Measurements from ENCODE around the gene TTC7B. TPM values are rescaled to one million over a fixed set of nuclear protein-coding genes. Genes with fewer than 3 reads are reported as not detected.

The TTC7B gene
- total and polyA plus RNA-seq, 2 of the 8 experiments (the other 6 are each of a cell fraction or from before 2014, with no cell fraction given), result 23.7 to 34.0 TPM

DNA sequence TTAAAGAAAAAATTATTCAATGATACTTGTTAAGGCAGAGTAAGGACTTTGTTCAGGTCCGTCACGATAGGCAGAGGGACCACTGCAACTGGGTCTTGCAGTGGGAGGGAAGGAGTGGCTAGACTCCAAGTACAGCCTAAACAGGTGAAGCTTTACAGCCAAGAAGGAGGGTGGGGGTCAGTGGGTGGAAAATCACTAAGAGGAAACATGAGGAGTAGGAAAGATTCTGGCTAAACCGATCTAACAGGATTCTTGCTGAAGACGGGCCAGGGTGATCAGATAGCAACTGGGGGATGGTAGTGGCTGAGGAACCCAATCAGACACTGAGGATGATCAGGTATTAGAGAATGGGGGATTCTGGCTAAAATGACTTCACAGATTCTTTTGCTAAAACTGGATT, 100.2 kb downstream of the TTC7B start:
- H2BK120ac ChIP-seq (replicated peaks; ENCODE audit: low read depth, low read length), result no peak overlapping the region
- H3K4me3 ChIP-seq (ENCODE audit: extremely low read depth in 1 of 4, insufficient read depth in 2 of 4, low read depth in 3 of 4, low read length in 4 of 4), result no peak overlapping the region
- no peak overlapping the region for H2AK5ac ChIP-seq (ENCODE audit: low read depth, low read length)
- no peak overlapping the region for H2BK12ac ChIP-seq (ENCODE audit: low read depth, low read length)
- H3K4me2 ChIP-seq (ENCODE audit: insufficient read depth in 1 of 2, low read depth in 2 of 2, low read length in 2 of 2), result 0 out of 4 replicates have a peak overlapping the region, but pooled peaks of 1 of the 2 experiments have one; percentile 19
- H3K23ac ChIP-seq (ENCODE audit: insufficient read length), result no peak overlapping the region
- H3K9ac ChIP-seq (replicated peaks in 1 of 4; ENCODE audit: extremely low read depth in 1 of 4, low read depth in 3 of 4, low read length in 3 of 4), result no peak overlapping the region
- FAIRE-seq, result no peak
- H2BK15ac ChIP-seq (ENCODE audit: low read length), result no peak overlapping the region
- H3K18ac ChIP-seq (ENCODE audit: extremely low read depth, low read length), result no peak overlapping the region
- DNase-seq (ENCODE audit: low read depth in 1 of 2, low spot score in 2 of 2), result peak in 1 of 2 experiments; percentile 43
- no peaks in the 10 kb centered on the region for H3K36me3 ChIP-seq (ENCODE audit: control insufficient read depth in 2 of 4, insufficient read depth in 4 of 4, low read length in 3 of 4)
- ChIA-PET CTCF (ENCODE audit: partially characterized antibody) (interaction anchor here (1.1 to 6.3 kb wide), 5 partner anchors 10 to 140 kb away, joined by 3 to 38 read pairs (median 10); no protein-coding TSS in a partner anchor), POLR2A (ENCODE audit: partially characterized antibody) (interaction anchor here (1.5 kb wide), 1 partner anchor 26 kb away, joined by 3 read pairs; no protein-coding TSS in a partner anchor)
- H4K91ac ChIP-seq (replicated peaks; ENCODE audit: insufficient read length, low read length), result no peak overlapping the region
- no peak overlapping the region for H3K14ac ChIP-seq (ENCODE audit: insufficient read length)
- H3K27me3 ChIP-seq (replicated peaks in 1 of 4; ENCODE audit: control insufficient read depth in 3 of 4, extremely low read depth in 1 of 4, insufficient read depth in 3 of 4, low read length in 3 of 4), result no peaks in the 10 kb centered on the region
- H3K4me1 ChIP-seq (replicated peaks in 1 of 4; ENCODE audit: control insufficient read depth in 3 of 4, insufficient read depth in 4 of 4, low read length in 3 of 4), result peaks cover 2 to 15% (median 7%) of the 10 kb centered on the region in 4 experiments; a peak in 6 of 7 replicates
- H3K9me3 ChIP-seq (ENCODE audit: insufficient read depth in 2 of 2, low read depth in 1 of 2, low read length in 1 of 2), result no peaks in the 10 kb centered on the region
- H3K4ac ChIP-seq (replicated peaks; ENCODE audit: insufficient read length, low read depth, low read length), result no peak overlapping the region
- H3K23me2 ChIP-seq (ENCODE audit: low read depth, low read length), result no peaks in the 10 kb centered on the region
- H3K79me1 ChIP-seq (ENCODE audit: low read depth, low read length), result no peaks in the 10 kb centered on the region
- no peak overlapping the region for H2BK5ac ChIP-seq (ENCODE audit: low read depth, low read length)
- H4K5ac ChIP-seq (ENCODE audit: insufficient read length, low read depth, low read length), result no peak overlapping the region
- H2AFZ ChIP-seq (ENCODE audit: low read length), result no peak overlapping the region
- no peaks in the 10 kb centered on the region for H3K79me2 ChIP-seq (ENCODE audit: control insufficient read depth in 1 of 2, insufficient read depth in 2 of 2, low read length in 2 of 2)
- WGBS, 2 experiments (ENCODE audit: extremely low coverage in 1 of 2, insufficient coverage in 1 of 2, insufficient read length in 1 of 2, insufficient replicate concordance in 2 of 2, low coverage in 1 of 2, low lambda C conversion rate in 2 of 2, missing lambda C conversion rate in 1 of 2), result 76% methylated on average over 4 of the region's 4 CpGs; no CpG with 5 or more reads in 1 of the 2 experiments
- no peak overlapping the region for H2BK20ac ChIP-seq (ENCODE audit: low read length)
- no peak overlapping the region for H3K56ac ChIP-seq (replicated peaks; ENCODE audit: insufficient read length, low read depth, low read length)
- no peak overlapping the region for H3K27ac ChIP-seq (ENCODE audit: low read depth, low read length)
- no peaks in the 10 kb centered on the region for H4K20me1 ChIP-seq (replicated peaks in 1 of 2; ENCODE audit: control insufficient read depth in 1 of 2, insufficient read depth in 2 of 2, low read length in 2 of 2)
- no peak overlapping the region for H4K8ac ChIP-seq (ENCODE audit: extremely low read depth, insufficient read depth, low read length)
- TF ChIP-seq RBBP5 (IDR thresholded peaks at IDR 0.05; ENCODE audit: borderline replicate concordance, low read depth, low read length), result no peak
- TF ChIP-seq CTBP2 (IDR thresholded peaks at IDR 0.05; ENCODE audit: borderline replicate concordance, insufficient read depth, insufficient read length, low read length), result no peak
- TF ChIP-seq TBP (IDR thresholded peaks at IDR 0.05; ENCODE audit: low read depth, low read length), result no peak
- no peak for TF ChIP-seq MAFK (IDR thresholded peaks at IDR 0.05; ENCODE audit: low read depth, low read length)
- no peak for TF ChIP-seq NRF1 (IDR thresholded peaks at IDR 0.05; ENCODE audit: low read depth, low read length)
